ENCODE results near the gene AP3D1. TPM values are rescaled to one million over a fixed set of nuclear protein-coding genes. Genes with fewer than 3 reads are reported as not detected.
"Not testable (repeated sequence)": the region's sequence is repeated elsewhere in the genome, so short reads cannot be mapped to it uniquely, and the experiment has no call there.

The AP3D1 gene
- total RNA-seq, 1 donor from 2014 or later: 46.0 TPM

- DNase-seq (ENCODE audit: low spot score): peak; percentile 17
Observed at GRCh38 chr19:2150794-2151338, 500 bp downstream of the AP3D1 start.

DNA sequence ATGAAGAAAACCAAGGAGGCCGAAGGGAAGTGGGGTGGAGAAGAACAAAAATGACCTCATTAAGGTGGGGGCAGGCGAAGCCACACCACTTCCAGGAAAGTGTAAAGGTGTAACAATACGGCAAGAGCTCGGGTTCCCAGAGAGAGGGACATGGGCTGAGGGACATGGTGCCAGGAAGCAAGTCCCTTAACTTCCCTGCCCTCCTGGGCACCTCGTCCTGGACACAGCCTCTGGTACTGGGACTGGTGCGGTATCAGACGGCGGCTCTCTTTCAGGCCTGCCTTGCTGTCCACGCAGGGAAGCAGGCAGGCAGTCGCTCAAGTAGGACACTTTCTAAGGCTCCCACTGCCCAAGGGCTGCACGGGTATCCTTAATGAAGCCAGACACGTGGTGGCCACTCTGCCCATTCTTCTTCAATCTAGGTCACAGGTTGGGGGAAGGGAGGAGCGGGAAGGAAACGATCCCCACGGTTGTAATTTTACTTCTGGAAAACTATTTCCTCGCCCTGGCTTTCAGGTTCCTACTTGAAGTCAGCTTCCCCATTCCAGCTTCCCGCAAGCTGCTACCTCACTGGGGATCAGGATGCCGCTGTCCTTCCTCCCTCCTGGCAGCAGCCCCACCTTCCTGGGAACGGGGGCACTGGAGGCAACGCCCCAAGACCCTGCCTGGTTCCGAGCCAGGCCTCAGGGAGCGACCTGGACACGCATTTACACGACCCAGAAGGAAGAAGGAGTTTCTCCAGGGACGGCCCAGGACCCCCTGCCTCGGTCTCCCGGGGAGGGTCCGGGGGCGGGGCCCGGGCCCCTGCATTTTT is 1.2 kb downstream of the AP3D1 start:
- peak; percentile 28 for DNase-seq (ENCODE audit: low spot score)

DNA sequence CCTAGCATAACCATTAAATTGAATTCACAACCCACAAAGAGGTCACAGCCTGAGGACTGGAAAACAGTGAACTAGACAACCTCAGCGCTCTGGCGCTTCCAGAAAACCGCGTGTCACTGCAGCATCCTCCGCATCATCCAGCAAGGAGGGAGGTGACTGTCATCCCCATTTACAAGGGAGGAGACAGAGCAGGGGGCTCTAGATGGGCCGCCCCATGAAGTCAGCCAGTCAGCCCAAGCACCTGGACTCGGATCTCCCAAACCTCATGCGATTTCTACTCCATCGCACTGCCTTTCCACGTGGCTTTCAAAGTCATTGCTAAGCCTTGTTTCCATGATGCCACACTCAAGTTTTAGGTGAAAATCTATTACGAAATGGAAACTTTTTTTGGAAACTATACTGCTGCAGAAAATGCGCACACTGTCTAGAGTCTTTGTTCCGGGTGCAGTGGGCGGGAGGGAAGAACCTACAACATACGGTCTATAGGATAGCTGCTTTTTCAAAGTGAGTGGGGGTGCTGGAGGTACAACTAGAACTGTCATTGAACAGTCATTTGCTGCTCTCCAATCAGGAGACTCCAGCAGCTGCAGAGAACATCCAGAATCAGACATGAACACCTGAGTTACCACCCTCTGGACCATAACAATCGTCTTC is 2.8 kb downstream of the AP3D1 start:
- no peak for DNase-seq (ENCODE audit: low spot score)

GRCh38 chr19:2145831-2146241 is 5.5 kb downstream of the AP3D1 start:
- DNase-seq (ENCODE audit: low spot score): no peak

DNA sequence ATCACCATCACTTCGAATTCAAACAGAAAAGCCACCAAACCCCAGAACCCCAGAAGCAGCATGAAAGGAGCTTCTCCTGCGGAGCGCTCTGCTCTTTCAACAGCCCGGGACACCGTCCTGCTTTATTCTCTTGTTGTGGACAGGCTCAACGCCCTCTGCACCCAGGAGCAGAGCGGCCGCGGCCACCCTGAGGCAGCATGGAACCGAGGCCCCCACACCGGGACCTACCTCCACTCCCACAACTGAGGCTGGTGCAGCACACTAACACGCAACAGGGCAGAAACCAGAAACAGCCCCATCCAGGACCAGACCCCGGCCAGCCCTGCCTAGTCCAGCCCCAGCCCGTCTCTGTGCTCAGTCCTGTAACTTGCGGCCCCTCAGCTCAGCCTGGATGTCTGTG is 7.2 kb downstream of the AP3D1 start:
- DNase-seq (ENCODE audit: low spot score): no peak

GRCh38 chr19:2142173-2142829 is 9.1 kb downstream of the AP3D1 start:
- DNase-seq (ENCODE audit: low spot score): no peak

GRCh38 chr19:2140138-2140569 is 11.2 kb downstream of the AP3D1 start:
- no peak for DNase-seq (ENCODE audit: low spot score)

DNA sequence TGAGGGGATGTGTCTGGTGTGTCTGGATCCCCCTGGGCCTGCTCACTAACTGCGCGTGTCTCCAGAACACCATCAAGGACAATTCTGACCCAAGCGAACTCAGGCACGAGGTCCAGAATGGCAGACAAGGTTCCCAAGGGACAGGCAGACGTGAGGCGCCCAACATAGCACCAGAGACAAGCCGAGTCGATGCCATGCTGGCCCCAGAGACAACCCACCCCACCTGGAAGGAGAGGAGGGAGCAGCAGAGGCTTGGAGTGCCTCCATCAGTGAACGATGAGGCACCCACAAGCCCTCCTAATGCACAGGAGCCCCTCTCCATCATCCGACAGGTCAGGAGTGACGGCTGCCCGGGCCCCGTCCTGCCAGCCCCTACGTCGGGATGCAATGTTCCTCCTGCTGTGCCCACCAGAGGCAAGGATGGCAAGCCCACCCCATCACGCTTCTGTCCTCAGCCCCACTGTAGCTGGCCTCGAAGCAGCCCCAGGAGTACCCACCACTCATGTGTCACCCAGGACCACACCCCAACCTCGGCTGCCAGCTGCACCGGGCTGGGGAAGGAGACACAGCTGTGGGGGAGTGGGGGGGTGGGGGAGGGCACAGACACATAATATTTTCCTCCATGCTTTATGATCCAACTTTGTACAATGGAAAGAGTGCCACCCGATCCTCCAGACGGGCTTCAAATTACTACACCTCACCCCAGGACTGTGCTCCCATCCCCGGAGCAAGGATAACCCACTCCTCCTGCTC is 11.8 kb downstream of the AP3D1 start:
- no peak for DNase-seq (ENCODE audit: low spot score)

DNA sequence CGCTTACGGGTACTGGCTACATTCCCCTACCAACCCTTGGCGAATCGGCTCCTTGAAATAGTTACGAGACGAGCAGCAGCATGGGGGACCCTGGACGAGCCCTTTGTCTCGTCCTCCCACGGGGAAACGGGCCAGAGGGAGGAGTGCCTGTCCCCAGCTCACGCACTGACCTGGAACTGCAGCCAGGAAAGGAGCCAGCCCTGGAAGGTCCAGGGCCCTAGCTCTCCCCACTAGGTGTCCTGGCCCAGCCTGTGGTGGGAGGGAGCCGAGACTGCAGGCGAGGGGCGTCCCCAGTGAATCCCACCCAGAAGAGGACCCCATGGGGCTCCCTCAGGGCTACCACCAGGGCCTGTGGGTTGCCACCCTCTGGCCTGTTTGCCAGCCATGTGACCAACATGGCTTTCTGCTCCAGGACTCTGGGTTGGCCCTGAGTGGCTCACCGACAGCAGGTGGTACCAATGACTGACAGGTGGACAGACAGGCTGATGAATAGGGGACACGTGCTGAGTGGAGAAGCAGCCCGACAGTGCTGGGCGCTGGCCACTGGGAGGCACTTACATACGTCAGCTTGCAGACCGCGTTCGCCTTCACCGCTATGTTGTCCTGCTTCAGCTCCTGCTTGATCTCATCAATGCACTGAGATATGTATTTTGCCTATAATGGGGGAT is 13.2 kb downstream of the AP3D1 start:
- no peak for DNase-seq (ENCODE audit: low spot score)

DNA sequence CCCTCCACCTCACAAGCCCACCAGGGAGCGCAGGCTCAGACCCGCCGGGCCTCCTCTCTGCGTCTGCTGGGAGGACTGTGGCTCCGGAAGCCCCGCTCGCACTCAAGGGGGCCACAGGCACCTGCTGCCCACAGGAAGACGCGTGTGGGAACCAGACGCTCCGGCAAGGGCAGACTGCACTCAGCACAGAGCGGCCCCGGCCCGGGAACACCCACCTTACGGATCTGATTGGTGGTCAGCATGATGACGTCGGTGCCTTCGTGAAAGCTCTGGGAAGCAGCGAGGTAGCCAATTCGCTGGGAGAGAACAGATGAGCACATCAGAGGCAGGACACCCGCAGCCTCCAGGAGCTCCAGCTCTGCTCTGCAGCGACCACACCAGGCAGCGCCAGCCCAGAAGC is 14.6 kb downstream of the AP3D1 start:
- DNase-seq (ENCODE audit: low spot score): no peak

DNA sequence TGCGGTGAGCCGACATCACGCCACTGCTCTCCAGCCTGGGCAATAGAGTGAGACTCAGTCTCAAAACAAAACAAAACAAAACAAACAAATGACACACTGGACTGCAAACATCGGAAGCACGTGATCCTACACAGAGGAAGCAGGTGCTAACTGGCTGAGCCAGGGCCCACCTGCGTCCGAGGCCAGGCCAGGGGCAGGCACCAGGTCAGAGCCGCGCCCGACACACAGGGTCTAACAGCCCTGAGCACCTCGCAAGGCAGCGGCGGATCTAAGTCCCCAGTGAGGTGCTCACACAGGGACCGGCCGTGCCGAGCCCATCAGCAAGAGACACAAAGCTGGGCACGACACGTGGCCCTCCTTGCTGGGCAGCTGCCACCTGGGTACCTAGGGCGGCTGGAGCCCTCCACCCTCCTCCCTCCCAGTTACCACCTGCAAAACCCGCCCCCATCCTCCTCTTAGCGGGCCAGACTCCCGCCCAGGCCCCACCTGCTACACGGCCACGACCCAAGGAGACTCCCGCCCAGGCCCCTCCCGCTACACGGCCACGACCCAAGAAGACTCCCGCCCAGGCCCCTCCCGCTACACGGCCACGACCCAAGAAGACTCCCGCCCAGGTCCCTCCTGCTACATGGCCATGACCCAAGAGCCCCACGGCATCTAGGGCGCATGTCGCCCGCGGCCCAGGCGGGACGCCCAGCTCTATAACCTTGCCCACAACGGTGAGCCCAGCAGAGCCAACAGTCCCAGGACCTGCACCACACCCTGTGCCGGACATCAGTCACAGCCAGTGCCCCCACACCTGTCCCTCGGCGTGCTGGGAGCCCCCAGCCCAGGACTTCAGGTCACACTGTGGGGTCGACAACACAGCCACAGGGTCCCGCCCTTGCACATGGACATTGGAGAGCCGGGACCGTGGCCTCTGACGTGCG is 15.6 kb downstream of the AP3D1 start:
- DNase-seq (ENCODE audit: low spot score): no peak

GRCh38 chr19:2132731-2133490 is 18.5 kb downstream of the AP3D1 start:
- no peak for DNase-seq (ENCODE audit: low spot score)

DNA sequence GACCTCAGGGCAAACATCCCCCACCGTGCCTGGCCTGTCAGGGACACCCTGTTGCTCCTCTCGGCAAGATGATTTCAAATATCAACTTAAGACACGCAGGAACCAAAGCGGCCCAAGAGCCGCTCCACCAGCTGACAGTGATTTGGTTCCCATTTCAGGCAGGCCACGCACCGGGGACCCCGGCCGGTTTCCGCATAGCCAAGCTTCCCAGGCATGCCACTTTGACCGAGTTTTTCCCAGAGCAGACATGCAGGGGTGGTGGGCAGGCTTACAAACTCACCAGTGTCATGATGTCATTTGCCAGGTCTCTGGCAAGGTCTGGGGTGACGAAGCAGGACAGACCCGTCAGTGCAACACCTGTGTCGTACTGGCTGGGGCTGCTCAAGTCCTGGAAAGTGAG is 19.2 kb downstream of the AP3D1 start:
- no peak for DNase-seq (ENCODE audit: low spot score)

GRCh38 chr19:2131012-2131975 is 20.1 kb downstream of the AP3D1 start:
- DNase-seq (ENCODE audit: low spot score): not testable (repeated sequence)

DNA sequence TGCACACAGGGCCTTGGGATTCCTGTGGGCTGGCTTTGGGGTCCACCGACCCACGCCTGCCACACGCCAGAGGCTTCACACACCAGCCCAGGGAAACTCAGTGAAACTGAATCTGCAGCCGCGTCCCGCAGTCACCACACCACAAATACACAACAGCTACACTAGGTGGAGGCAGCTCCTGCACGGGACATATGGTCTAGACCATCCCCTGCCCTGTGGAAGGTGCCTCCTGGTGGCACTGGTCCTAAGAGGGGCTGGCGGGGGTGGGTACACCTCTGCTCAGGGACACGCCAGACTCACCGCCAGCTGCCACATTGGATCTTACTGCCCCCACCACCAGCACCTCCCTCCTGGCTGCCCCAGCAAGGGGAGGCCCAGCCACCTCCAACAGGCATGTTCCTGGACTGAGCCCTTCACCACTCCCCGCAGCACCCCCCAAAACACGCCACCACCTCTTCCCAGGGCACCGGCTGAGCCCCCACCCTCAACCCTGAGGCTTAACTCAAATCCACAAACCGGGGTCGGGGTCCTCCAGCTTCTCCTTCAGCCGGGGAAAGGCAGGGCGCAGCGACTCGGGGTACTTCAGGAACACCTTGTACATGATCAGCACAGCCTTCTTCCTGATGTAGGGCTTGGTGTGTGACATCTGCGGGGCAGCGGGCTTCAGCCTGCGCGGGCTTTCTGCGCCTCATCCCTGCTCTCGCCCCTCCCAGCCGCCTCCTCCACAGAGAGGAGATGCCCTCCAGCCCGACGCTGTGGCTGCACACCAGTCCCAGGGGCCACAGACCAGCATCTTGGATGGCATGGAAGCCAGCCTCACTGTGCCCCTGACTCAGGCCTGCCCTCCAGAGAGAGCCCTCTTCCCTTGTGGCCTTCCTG is 21.2 kb downstream of the AP3D1 start:
- DNase-seq (ENCODE audit: low spot score): no peak

GRCh38 chr19:2129486-2129885 is 21.9 kb downstream of the AP3D1 start:
- DNase-seq (ENCODE audit: low spot score): no peak

- DNase-seq (ENCODE audit: low spot score): no peak
Observed at GRCh38 chr19:2129022-2129421, 22.3 kb downstream of the AP3D1 start.

Data from umbilical cord (tissue), 2 donors.